ENCODE results near the gene WWOX. TPM values are rescaled to one million over a fixed set of nuclear protein-coding genes. Genes with fewer than 3 reads are reported as not detected.

WWOX gene
- total RNA-seq, 2 experiments from 2014 or later: 15.9 to 18.1 TPM

DNA sequence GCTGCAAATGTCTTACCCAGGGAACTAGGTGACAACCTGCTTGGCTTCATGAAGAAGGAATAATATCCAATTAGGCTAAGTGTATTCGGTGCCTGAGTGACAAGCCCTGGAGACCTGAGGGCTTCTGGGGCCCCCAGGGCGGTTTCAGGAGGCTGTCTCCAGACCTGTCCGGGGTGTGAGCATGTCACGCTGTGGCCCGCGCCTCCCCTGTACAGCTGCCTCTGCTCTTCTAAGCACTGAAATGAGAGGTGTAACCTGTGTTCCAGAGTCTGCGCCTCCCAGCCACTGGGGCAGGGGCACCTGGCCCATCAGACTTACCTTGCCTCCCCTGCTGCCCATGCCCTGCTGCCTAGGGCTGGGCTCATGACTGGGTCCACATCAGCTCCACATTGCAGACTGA, 114.3 kb downstream of the WWOX start:
- POLR2A ChIA-PET: no interaction called here
- CTCF ChIA-PET: no interaction called here

DNA sequence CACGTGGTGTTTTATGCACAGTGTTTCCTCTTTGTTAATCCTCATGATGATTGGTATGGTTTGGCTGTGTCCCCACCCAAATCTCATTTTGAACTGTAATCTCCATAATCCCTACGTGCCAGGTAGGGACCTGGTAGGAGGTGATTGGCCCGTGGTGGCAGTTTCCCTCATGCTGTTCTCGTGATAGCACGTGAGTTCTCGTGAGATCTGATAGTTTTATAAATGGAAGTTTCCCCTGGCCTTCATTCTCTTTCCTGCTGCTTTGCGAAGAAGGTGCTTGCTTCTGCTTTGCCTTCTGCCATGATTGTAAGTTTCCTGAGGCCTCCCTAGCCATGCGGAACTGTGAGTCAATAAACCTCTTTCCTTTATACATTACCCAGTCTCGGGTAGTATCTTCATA, 115.8 kb downstream of the WWOX start:
- ChIA-PET POLR2A (no interaction called here), CTCF (no interaction called here)

DNA sequence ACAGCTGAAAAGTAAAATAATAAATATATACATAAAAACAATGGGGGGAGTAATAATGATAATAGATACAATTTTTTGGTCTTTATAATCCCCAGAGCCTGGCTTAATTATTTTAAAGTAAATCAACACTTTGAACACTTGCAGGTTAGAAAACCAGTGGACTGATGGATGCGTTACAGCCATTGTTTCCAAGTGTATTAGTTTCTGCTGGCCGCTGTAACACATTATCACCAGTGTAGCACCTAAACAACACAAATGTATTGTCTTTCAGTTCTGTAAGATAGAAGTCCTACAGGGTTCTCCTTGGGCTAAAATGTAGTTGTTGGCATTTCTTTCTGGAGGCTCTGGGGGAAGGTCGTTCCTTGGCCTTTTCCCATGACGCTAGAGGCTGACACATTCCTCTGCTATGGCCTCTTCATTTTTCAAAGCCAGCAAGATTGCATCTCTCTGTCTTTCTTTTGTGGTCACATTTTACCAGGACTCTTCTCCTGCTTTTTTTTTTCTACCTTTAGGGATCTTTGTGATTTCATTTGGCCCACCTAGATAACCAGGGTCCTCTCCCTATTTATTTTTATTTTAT, 116.8 kb downstream of the WWOX start:
- ChIA-PET POLR2A (no interaction called here), CTCF (no interaction called here)

GRCh38 chr16:78217276-78217675, 117.8 kb downstream of the WWOX start:
- ChIA-PET CTCF (no interaction called here), POLR2A (no interaction called here)

- CTCF ChIA-PET: no interaction called here
- POLR2A ChIA-PET: no interaction called here
Observed at GRCh38 chr16:78218279-78218678, 118.8 kb downstream of the WWOX start.

- ChIA-PET CTCF (no interaction called here), POLR2A (no interaction called here)
Observed at GRCh38 chr16:78218856-78219651, 119.6 kb downstream of the WWOX start.

- POLR2A ChIA-PET: no interaction called here
- CTCF ChIA-PET: no interaction called here
Observed at GRCh38 chr16:78220571-78220970, 121.1 kb downstream of the WWOX start.

- ChIA-PET POLR2A (no interaction called here), CTCF (interaction anchor here (0.7 kb wide), 1 partner anchor 263 kb away, joined by 3 read pairs; no protein-coding TSS in a partner anchor)
Observed at GRCh38 chr16:78221892-78222291, 122.4 kb downstream of the WWOX start.

- CTCF ChIA-PET: no interaction called here
- POLR2A ChIA-PET: no interaction called here
Observed at GRCh38 chr16:78224342-78224741, 124.9 kb downstream of the WWOX start.

- POLR2A ChIA-PET: no interaction called here
- CTCF ChIA-PET: no interaction called here
Observed at GRCh38 chr16:78225919-78226318, 126.5 kb downstream of the WWOX start.

- ChIA-PET POLR2A (no interaction called here), CTCF (no interaction called here)
Observed at GRCh38 chr16:78227855-78228254, 128.4 kb downstream of the WWOX start.

GRCh38 chr16:78228704-78229103, 129.2 kb downstream of the WWOX start:
- ChIA-PET CTCF (no interaction called here), POLR2A (no interaction called here)

GRCh38 chr16:78230832-78231231, 131.4 kb downstream of the WWOX start:
- ChIA-PET CTCF (no interaction called here), POLR2A (no interaction called here)

DNA sequence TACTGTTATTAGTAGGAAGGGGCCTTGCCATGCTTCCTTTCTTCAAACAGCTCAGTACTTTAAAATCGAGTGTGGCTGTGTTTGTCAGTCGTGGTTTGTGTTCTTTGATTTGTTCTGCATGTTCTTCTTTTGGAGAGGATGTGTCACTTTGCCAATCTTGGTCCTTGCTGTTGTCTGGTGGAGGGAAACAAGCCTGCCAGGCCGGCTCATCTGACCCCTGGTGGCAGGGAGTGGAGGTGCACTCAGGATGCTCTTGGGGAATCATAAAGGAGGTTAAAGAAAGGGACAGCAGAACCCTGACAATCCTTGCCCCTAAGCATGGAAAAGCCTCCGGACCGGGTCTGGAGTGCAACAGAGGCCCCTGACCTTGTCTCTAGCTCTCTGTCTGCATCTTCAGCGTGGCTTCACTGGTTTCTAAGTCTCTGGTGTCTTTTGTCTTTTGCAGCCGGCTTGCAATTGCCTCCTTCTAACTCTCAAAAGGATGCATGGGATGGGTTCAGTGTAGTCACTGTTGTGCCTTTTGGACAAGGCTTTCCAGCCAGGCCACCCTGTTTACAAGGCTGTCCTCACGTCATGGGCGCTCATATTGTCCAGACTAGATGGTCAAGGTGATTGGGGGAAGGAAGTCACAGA, 135.8 kb downstream of the WWOX start:
- ChIA-PET POLR2A (no interaction called here), CTCF (interaction anchor here (0.7 to 2.2 kb wide), 3 partner anchors 80 to 113 kb away, joined by 3 to 11 read pairs (median 5); no protein-coding TSS in a partner anchor)

DNA sequence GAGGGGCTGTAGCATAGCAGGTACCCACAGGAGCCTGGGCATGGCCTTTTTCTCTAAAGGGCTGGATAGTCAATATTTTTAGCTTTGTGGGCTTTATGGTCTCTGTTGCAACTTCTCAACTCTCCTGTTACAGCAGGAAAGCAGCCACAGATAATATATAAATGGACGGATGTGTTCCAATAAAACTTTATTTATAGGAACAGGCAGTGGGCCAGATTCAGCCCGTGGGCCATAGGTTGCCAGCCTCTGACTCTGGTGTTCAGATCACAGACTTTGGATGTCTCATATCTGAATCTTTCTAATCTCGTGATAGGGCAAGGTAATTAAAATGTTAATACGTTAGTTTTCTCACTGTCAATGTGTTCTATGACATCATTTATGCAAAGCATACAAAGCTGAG, 136.4 kb downstream of the WWOX start:
- CTCF ChIA-PET: interaction anchor here (1.3 to 2.2 kb wide), 2 partner anchors 80 to 112 kb away, joined by 5 to 11 read pairs; no protein-coding TSS in a partner anchor
- POLR2A ChIA-PET: no interaction called here

- POLR2A ChIA-PET: no interaction called here
- CTCF ChIA-PET: no interaction called here
Observed at GRCh38 chr16:78237841-78238240, 138.4 kb downstream of the WWOX start.

DNA sequence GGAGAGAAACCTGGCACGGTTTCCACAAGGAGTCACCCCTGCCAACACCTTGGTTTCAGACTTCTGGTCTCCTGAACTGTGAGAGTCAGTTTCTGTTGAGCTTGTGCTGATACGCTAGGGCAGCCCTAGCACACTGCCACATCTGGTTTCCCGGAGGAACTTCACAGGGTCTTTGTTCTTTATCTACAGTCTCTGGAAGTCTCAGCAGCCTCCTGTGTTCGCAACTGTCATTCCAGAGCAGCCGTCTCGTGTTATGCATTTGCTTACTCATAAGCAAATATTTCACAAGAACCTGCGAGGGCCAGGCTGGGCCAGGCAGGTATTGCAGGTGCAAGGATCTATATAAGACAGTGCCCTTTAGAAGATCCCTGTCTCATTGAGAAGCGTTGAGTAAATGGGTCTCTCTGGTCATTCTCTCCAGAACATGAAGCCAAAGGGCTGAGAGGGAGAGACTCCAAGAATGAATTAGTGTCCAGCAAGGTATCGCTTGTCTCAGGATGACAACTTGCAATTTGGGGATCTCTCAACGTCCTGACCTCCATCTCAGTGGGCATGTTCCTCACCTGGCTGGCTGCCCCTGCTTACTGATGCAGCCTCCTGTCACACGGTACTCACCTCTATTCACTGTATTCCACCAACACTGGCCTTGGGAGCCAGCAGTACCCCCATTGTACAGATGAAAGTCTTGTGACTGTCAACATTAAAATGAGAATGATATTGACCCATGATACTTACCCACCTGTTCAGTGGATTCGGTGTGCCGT, 141.2 kb downstream of the WWOX start:
- ChIA-PET CTCF (no interaction called here), POLR2A (no interaction called here)

DNA sequence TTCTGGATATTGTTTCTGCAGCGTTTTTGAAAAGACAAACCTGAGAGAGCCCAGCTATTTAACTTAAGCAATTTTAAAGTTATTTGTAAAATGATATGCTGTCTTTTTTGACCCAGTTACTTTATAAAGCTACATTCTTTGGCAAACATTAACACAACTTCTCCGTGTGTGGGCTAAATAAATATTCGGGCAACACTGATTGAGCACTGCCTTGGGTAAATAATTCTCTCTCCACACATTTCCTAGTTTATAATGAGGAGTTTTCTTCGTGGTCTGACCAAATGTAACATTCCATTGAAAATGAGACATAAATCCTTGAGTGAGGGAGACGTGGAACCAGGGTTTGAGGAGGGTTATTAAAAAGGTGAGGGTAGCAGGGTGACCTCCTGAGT, 142.8 kb downstream of the WWOX start:
- ChIA-PET POLR2A (no interaction called here), CTCF (no interaction called here)

- ChIA-PET POLR2A (no interaction called here), CTCF (no interaction called here)
Observed at GRCh38 chr16:78244131-78244895, 144.9 kb downstream of the WWOX start.

GRCh38 chr16:78246559-78246958, 147.1 kb downstream of the WWOX start:
- CTCF ChIA-PET: no interaction called here
- POLR2A ChIA-PET: no interaction called here
